Measurements from ENCODE around the gene NOL8.

NOL8 gene

GRCh38 chr9:92279302-92279701, 45.8 kb downstream of the NOL8 start:
- TF ChIP-seq CTCF (IDR thresholded peaks at IDR 0.05; ENCODE audit: low read depth, low read length, missing control alignments) = no peak
- DNase-seq (ENCODE audit: low read depth) = no peak
- in situ Hi-C loops (cut with HindIII; ENCODE audit: low sequenced_read_pairs) = no loop called here
- no peak overlapping the region for H3K4me3 ChIP-seq (ENCODE audit: low read depth, low read length)

- H3K4me3 ChIP-seq (ENCODE audit: low read depth, low read length) = no peak overlapping the region
- no peak for TF ChIP-seq CTCF (IDR thresholded peaks at IDR 0.05; ENCODE audit: low read depth, low read length, missing control alignments)
- DNase-seq (ENCODE audit: low read depth) = no peak
- in situ Hi-C loops (cut with HindIII; ENCODE audit: low sequenced_read_pairs) = no loop called here
Measured at GRCh38 chr9:92278110-92278509, 47.0 kb downstream of the NOL8 start.

GRCh38 chr9:92276331-92277032, 48.7 kb downstream of the NOL8 start:
- in situ Hi-C loops (cut with HindIII; ENCODE audit: low sequenced_read_pairs) = no loop called here
- no peak for DNase-seq (ENCODE audit: low read depth)
- no peak for TF ChIP-seq CTCF (IDR thresholded peaks at IDR 0.05; ENCODE audit: low read depth, low read length, missing control alignments)
- H3K4me3 ChIP-seq (ENCODE audit: low read depth, low read length) = no peak overlapping the region

GRCh38 chr9:92275541-92275940, 49.6 kb downstream of the NOL8 start:
- no peak for TF ChIP-seq CTCF (IDR thresholded peaks at IDR 0.05; ENCODE audit: low read depth, low read length, missing control alignments)
- H3K4me3 ChIP-seq (ENCODE audit: low read depth, low read length) = no peak overlapping the region
- in situ Hi-C loops (cut with HindIII; ENCODE audit: low sequenced_read_pairs) = no loop called here
- DNase-seq (ENCODE audit: low read depth) = no peak

GRCh38 chr9:92270511-92270910, 54.6 kb downstream of the NOL8 start:
- in situ Hi-C loops (cut with HindIII; ENCODE audit: low sequenced_read_pairs) = no loop called here
- no peak for DNase-seq (ENCODE audit: low read depth)
- no peak for TF ChIP-seq CTCF (IDR thresholded peaks at IDR 0.05; ENCODE audit: low read depth, low read length, missing control alignments)
- H3K4me3 ChIP-seq (ENCODE audit: low read depth, low read length) = no peak overlapping the region

GRCh38 chr9:92266486-92266885, 58.7 kb downstream of the NOL8 start:
- no peak for DNase-seq (ENCODE audit: low read depth)
- TF ChIP-seq CTCF (IDR thresholded peaks at IDR 0.05; ENCODE audit: low read depth, low read length, missing control alignments) = no peak
- in situ Hi-C loops (cut with HindIII; ENCODE audit: low sequenced_read_pairs) = no loop called here
- no peak overlapping the region for H3K4me3 ChIP-seq (ENCODE audit: low read depth, low read length)

Measured in astrocyte of the cerebellum (primary cell).